UCSD-AML1 (cell line): ENCODE measurements around the gene PITPNC1.
A peak's percentile ranks its signal among the peaks of the same experiment; 100 is the strongest.

Experiments used
- DNase-seq: peaks from one replicate; lab custom pipeline; 2025; ENCODE audit not compliant: unreplicated experiment; lab: John Stamatoyannopoulos, UW

Gene PITPNC1

GRCh38 chr17:67531291-67531690 lies 154.2 kb downstream of the PITPNC1 start:
- DNase-seq, result no peak

DNA sequence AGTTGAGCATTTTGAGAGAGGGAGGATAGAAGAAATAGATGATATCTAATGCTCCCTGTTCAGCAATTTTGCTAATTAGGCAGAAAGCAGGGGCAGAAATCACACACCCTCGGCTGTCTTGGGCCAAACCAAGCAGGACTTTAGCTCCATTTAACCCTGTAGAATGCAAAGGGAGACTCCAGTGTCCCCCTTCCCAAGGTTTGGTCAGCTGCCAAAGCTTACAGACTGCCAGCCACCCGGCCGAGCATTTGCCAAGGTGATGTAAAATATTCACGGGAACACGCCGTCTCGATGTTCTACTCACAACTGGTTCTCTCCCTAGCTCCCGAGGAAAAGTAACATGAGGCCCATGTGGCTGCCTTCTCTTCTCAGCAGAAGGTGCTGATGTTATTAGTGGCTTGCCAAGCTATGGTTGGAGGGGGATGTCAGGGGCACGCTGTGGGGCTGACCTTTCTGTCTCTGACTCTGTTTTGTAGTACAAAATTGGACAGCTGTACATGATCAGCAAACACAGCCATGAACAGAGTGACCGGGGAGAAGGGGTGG lies 155.3 kb downstream of the PITPNC1 start:
- DNase-seq, result no peak

DNA sequence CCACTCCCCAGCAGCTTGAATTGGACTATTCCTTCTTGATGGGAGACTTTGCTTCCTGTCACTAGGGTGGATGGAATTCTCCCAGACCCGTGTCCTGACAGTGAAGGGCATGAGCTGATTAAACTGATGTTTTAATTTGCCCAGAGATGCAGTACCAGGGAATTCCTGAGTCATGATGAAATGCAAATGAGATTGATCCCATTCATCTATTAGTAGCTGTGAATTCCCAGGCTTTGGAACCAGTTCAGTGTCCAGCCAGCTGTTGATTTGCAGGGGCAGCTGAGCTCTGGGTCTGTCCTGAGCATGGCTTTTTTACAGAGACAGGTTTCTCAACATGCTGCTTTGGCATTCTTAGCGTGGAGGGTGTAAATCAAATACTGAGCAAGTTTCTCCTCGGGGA lies 157.9 kb downstream of the PITPNC1 start:
- no peak for DNase-seq

DNA sequence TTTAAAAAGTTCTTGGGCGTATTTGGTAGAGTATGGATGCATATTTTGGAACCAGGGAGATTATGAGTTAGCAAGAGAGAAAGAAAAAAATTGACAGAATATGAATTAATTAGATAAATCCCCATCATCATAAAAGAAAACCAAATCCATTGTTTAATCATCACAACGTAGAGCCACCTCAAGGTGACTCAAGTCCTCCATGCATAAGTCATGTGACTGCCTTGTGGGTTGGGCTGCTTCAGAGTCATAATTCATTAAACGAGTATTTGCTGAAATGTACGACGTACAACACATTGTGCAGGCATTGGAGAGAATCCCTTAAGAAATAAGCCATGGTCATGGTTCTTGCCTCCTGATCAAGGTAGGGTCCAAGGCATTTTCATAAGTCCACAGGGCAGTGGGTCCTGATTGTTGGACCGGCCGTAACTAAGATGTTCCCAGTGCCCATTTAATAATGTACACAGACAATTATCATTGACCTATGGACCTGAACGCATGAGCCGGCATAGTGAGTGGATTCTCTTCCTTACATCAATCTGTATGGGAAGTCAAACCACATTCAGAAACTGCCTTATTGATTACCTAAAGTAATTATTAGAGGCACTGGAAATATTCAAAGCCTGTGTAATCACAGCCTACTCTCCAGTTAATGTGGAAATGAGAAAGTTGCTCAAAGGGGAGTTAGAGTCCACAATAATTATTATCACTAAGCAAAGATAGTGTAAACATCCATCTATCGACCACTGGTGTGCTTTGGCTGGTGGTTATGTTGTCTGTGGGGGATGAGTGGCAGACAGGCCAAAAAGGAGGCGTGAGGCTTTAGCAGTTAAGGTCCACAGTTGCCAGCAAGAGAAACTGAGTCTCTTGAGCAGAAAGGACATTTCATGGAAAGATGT lies 165.4 kb downstream of the PITPNC1 start:
- DNase-seq, result no peak

GRCh38 chr17:67544364-67544955 lies 167.4 kb downstream of the PITPNC1 start:
- no peak for DNase-seq

- no peak for DNase-seq
These were observed 169.8 kb downstream of the PITPNC1 start for GRCh38 chr17:67546578-67547527.

GRCh38 chr17:67548693-67549092 lies 171.6 kb downstream of the PITPNC1 start:
- DNase-seq, result no peak

- DNase-seq, result peak; percentile 16
These were observed 172.7 kb downstream of the PITPNC1 start for GRCh38 chr17:67549820-67550219.

DNA sequence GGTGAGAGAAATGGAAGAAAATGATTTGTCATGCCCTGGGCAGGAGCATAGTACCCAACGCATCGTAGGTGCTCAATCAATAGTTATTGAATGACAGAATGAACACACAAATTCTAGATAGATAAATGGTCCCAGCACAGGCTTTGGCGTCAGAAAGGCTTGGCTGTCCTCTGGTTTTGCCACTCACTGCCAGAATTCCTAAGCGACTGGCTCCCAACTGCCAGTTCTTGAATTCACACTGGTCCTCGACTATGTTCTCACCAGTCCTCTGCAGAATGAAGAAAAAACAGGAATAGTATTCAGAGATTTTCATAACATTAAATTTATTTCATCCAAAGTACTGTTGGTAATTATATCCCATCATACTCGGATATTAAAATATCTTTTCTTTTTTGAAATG lies 177.6 kb downstream of the PITPNC1 start:
- no peak for DNase-seq

DNA sequence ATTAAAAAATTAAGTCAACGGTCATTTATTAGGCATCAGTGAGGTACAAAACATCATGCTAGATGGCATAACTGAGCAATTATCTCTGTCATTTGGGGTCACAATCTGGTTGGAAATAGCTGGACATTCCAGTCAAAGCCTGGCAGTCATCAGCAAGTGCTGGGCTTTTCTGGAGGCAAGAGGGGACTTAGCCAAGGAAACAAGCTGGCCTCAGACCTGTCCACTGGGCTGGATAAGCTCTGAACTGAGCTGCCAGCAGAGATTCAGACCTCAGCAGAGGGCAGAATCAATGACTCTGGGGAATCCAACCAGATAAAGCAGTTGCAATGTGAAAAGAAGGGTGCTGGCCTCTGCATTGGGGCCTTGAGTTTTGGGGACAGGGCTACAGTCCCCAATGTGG lies 178.8 kb downstream of the PITPNC1 start:
- no peak for DNase-seq

DNA sequence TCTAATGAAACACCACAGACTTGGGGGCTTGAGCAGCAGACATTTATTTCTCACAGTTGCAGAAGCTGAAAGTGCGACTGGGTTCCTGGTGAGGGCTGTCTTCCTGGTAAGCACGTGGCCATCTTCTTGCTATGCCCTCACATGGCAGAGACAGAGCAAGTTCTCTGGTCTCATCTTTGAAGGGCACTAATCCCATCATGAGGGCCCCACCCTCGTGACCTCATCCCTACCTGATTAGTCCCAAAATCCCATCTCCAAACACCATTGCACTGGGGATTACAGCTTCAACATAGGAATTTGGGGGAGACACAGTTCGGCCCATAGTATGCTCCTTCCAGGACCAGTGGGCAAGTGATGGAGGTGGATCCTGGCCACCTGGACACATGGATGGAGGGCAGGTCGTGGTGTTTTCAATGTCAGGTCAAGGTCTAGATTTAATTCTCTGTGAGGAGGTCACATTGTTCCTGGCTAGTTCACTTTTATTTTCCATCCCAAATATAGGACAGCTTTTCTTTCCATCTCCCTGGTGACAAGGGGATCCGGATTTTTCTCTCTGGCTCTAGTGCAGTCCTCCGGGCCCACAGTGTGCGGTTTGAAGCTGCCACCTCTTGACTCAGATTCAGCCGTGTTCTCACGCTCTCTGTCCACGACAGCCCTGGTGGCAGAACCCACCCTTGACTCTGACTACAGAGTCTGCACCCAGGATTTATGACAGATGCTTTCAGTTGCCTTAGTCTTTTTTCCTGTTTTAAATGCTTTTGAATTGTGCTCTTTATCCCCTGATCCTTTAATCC lies 180.2 kb downstream of the PITPNC1 start:
- no peak for DNase-seq

GRCh38 chr17:67557921-67558320 lies 180.8 kb downstream of the PITPNC1 start:
- DNase-seq, result no peak

- DNase-seq, result no peak
These were observed 181.8 kb downstream of the PITPNC1 start for GRCh38 chr17:67558740-67559380.

- no peak for DNase-seq
These were observed 182.4 kb downstream of the PITPNC1 start for GRCh38 chr17:67559381-67559966.

- no peak for DNase-seq
These were observed 184.9 kb downstream of the PITPNC1 start for GRCh38 chr17:67562005-67562404.

DNA sequence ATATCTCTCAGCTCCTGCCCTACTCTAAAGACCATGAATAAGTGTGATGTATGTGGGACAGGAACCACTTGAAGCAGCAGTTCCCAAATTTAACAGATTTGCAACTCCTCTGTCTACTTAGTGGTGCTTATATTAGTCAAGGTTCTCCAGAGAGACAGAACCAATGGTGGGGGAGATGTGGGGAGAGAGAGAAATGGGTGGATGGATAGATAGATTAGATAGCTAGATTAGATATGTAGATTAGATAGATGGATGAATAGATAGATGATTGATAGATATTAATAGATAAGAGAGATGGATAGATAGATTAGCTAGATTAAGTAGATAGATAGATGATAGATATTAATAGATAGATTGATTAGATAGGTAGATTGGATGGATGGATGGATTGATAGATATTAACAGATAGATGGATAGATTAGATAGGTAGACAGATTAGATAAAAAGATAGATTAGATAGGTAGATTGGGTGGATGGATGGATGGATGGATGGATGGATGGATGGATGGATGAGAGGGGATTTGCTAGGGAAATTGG lies 186.7 kb downstream of the PITPNC1 start:
- DNase-seq, result no peak

- no peak for DNase-seq
These were observed 188.0 kb downstream of the PITPNC1 start for GRCh38 chr17:67565068-67565467.

GRCh38 chr17:67566656-67567055 lies 189.6 kb downstream of the PITPNC1 start:
- DNase-seq, result no peak

GRCh38 chr17:67569015-67569451 lies 192.0 kb downstream of the PITPNC1 start:
- DNase-seq, result no peak
